GM19238 (cell line): ENCODE results near the gene DCXR.

ENCODE experiments used
- DNase-seq: peaks from one replicate; pipeline ENCODE4 v3.0.0; 2011; ENCODE audit warnings: low spot score; ENCODE audit not compliant: insufficient read length

DCXR gene

GRCh38 chr17:82022981-82023446, 14.5 kb downstream of the DCXR start, which contains the start of gene LRRC45:
LRRC45 (plus strand) TSS chr17:82023305; CDS start chr17:82023644, 339 bp downstream.
- peak; percentile 100 for DNase-seq

GRCh38 chr17:82022310-82022980, 15.1 kb downstream of the DCXR start, which contains the start of gene CENPX:
CENPX (minus strand) TSS chr17:82022878; CDS start chr17:82022861, 17 bp downstream.
- no peak for DNase-seq

GRCh38 chr17:82021900-82022309, 15.6 kb downstream of the DCXR start:
- DNase-seq = no peak

GRCh38 chr17:82021107-82021899, 16.2 kb downstream of the DCXR start:
- DNase-seq = peak; percentile 48

GRCh38 chr17:82020572-82021106, 16.9 kb downstream of the DCXR start:
- DNase-seq = no peak

- DNase-seq = peak; percentile 70
Measured at GRCh38 chr17:82019690-82020571, 17.6 kb downstream of the DCXR start.

GRCh38 chr17:82018989-82019689, 18.4 kb downstream of the DCXR start:
- no peak for DNase-seq

- no peak for DNase-seq
Measured at GRCh38 chr17:82018152-82018988, 19.1 kb downstream of the DCXR start.

- DNase-seq = no peak
Measured at GRCh38 chr17:82017612-82018151, 19.8 kb downstream of the DCXR start.

GRCh38 chr17:82016875-82017459, 20.5 kb downstream of the DCXR start:
- DNase-seq = no peak

- no peak for DNase-seq
Measured at GRCh38 chr17:82016061-82016874, 21.2 kb downstream of the DCXR start.

- DNase-seq = no peak
Measured at GRCh38 chr17:82015311-82015971, 22.1 kb downstream of the DCXR start.

GRCh38 chr17:82014971-82015310, 22.6 kb downstream of the DCXR start:
- DNase-seq = no peak

- DNase-seq = no peak
Measured at GRCh38 chr17:82014432-82014831, 23.1 kb downstream of the DCXR start.

GRCh38 chr17:82013772-82014321, 23.6 kb downstream of the DCXR start:
- no peak for DNase-seq

- no peak for DNase-seq
Measured at GRCh38 chr17:82013341-82013740, 24.2 kb downstream of the DCXR start.

- DNase-seq = no peak
Measured at GRCh38 chr17:82012640-82013295, 24.7 kb downstream of the DCXR start.
